HuH-7 (cell line): ENCODE data around the gene ZFYVE21.

Source experiments
- DNase-seq: peaks from one replicate; pipeline ENCODE4 v3.0.0; 2011; ENCODE audit warnings: low spot score

Gene ZFYVE21

GRCh38 chr14:103705504-103706284 lies 9.9 kb upstream of the ZFYVE21 start:
- no peak for DNase-seq

GRCh38 chr14:103706551-103707328 lies 8.9 kb upstream of the ZFYVE21 start:
- DNase-seq, result no peak

- DNase-seq, result no peak
Observed at GRCh38 chr14:103707329-103708263, 8.0 kb upstream of the ZFYVE21 start.

- no peak for DNase-seq
Observed at GRCh38 chr14:103708750-103709187, 6.8 kb upstream of the ZFYVE21 start.

GRCh38 chr14:103709814-103710213 lies 5.8 kb upstream of the ZFYVE21 start:
- no peak for DNase-seq

- no peak for DNase-seq
Observed at GRCh38 chr14:103710771-103711377, 4.7 kb upstream of the ZFYVE21 start.

GRCh38 chr14:103711516-103712431 lies 3.8 kb upstream of the ZFYVE21 start:
- DNase-seq, result no peak

GRCh38 chr14:103712633-103713247 lies 2.9 kb upstream of the ZFYVE21 start:
- DNase-seq, result no peak

- no peak for DNase-seq
Observed at GRCh38 chr14:103713304-103714062, 2.1 kb upstream of the ZFYVE21 start.

GRCh38 chr14:103714063-103714724 lies 1.4 kb upstream of the ZFYVE21 start:
- no peak for DNase-seq

GRCh38 chr14:103716091-103716801 lies 636 bp downstream of the ZFYVE21 start:
- DNase-seq, result no peak

GRCh38 chr14:103716899-103717411 lies 1.3 kb downstream of the ZFYVE21 start:
- DNase-seq, result no peak

GRCh38 chr14:103718572-103718971 lies 3.0 kb downstream of the ZFYVE21 start:
- no peak for DNase-seq

GRCh38 chr14:103719751-103720150 lies 4.1 kb downstream of the ZFYVE21 start:
- no peak for DNase-seq

GRCh38 chr14:103721334-103722120 lies 5.9 kb downstream of the ZFYVE21 start:
- no peak for DNase-seq

GRCh38 chr14:103723748-103724081 lies 8.1 kb downstream of the ZFYVE21 start:
- no peak for DNase-seq

- no peak for DNase-seq
Observed at GRCh38 chr14:103724116-103724515, 8.5 kb downstream of the ZFYVE21 start.
